HL-60 (cell line): ENCODE results near the gene GRXCR2.

Source experiments
- GABPA ChIP-seq: IDR thresholded peaks from 2 replicates; pipeline ENCODE4 v1.6.1; 2012; ENCODE audit warnings: low read depth
- POLR2AphosphoS5 ChIP-seq: IDR thresholded peaks from 2 replicates; pipeline ENCODE4 v1.6.1; 2012; ENCODE audit warnings: low read depth
- SPI1 ChIP-seq: IDR thresholded peaks from 2 replicates; pipeline ENCODE4 v1.6.1; 2012; ENCODE audit warnings: low read depth, mild to moderate bottlenecking, borderline replicate concordance
- TF ChIP-seq, protein P1 (sequence below): IDR thresholded peaks from one replicate; pipeline ENCODE4 v1.5.1; 2011; ENCODE audit warnings: low read length, control low read depth, inconsistent platforms; ENCODE audit not compliant: insufficient read depth
- TF ChIP-seq, protein P2 (sequence below): IDR thresholded peaks from 2 replicates; pipeline ENCODE4 v1.6.1; 2012; ENCODE audit warnings: low read depth; ENCODE audit not compliant: insufficient replicate concordance

GRCh38 chr5:145921211-145921610 lies 48.4 kb upstream of the GRXCR2 start:
- TF ChIP-seq, protein P1, sequence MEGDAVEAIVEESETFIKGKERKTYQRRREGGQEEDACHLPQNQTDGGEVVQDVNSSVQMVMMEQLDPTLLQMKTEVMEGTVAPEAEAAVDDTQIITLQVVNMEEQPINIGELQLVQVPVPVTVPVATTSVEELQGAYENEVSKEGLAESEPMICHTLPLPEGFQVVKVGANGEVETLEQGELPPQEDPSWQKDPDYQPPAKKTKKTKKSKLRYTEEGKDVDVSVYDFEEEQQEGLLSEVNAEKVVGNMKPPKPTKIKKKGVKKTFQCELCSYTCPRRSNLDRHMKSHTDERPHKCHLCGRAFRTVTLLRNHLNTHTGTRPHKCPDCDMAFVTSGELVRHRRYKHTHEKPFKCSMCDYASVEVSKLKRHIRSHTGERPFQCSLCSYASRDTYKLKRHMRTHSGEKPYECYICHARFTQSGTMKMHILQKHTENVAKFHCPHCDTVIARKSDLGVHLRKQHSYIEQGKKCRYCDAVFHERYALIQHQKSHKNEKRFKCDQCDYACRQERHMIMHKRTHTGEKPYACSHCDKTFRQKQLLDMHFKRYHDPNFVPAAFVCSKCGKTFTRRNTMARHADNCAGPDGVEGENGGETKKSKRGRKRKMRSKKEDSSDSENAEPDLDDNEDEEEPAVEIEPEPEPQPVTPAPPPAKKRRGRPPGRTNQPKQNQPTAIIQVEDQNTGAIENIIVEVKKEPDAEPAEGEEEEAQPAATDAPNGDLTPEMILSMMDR: no peak
- TF ChIP-seq POLR2AphosphoS5: no peak
- no peak for TF ChIP-seq SPI1
- TF ChIP-seq, protein P2, sequence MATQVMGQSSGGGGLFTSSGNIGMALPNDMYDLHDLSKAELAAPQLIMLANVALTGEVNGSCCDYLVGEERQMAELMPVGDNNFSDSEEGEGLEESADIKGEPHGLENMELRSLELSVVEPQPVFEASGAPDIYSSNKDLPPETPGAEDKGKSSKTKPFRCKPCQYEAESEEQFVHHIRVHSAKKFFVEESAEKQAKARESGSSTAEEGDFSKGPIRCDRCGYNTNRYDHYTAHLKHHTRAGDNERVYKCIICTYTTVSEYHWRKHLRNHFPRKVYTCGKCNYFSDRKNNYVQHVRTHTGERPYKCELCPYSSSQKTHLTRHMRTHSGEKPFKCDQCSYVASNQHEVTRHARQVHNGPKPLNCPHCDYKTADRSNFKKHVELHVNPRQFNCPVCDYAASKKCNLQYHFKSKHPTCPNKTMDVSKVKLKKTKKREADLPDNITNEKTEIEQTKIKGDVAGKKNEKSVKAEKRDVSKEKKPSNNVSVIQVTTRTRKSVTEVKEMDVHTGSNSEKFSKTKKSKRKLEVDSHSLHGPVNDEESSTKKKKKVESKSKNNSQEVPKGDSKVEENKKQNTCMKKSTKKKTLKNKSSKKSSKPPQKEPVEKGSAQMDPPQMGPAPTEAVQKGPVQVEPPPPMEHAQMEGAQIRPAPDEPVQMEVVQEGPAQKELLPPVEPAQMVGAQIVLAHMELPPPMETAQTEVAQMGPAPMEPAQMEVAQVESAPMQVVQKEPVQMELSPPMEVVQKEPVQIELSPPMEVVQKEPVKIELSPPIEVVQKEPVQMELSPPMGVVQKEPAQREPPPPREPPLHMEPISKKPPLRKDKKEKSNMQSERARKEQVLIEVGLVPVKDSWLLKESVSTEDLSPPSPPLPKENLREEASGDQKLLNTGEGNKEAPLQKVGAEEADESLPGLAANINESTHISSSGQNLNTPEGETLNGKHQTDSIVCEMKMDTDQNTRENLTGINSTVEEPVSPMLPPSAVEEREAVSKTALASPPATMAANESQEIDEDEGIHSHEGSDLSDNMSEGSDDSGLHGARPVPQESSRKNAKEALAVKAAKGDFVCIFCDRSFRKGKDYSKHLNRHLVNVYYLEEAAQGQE: no peak
- no peak for TF ChIP-seq GABPA
